HepG2 (cell line): ENCODE results near the gene NCOA3. TPM values are rescaled to one million over a fixed set of nuclear protein-coding genes. Genes with fewer than 3 reads are reported as not detected.

Experiments
- AHDC1 ChIP-seq: sonication (generic); formaldehyde crosslinking; IDR thresholded peaks from 2 replicates; pipeline ENCODE4 v1.5.1; 2020; ENCODE audit warnings: mild to moderate bottlenecking, missing genetic modification reagents, borderline replicate concordance
- BCLAF1 ChIP-seq: fragments of 450-650 bp; IDR thresholded peaks from 2 replicates; pipeline ENCODE4 v1.6.1; 2017; ENCODE audit warnings: mild to moderate bottlenecking
- CC2D1A ChIP-seq: sonication (generic); formaldehyde crosslinking; IDR thresholded peaks from 2 replicates; pipeline ENCODE4 v1.8.1; 2023; ENCODE audit warnings: mild to moderate bottlenecking, missing genetic modification reagents
- CCAR2 ChIP-seq: fragments of 200-400 bp; formaldehyde crosslinking; optimal IDR thresholded peaks from 2 replicates; pipeline ENCODE3; 2018; ENCODE audit warnings: low read depth, mild to moderate bottlenecking, low read length, moderate library complexity
- MAFK ChIP-seq, 2 experiments: IDR thresholded peaks in 1 of 2; conservative IDR thresholded peaks in 1 of 2; 2 replicates each; pipeline ENCODE4 v1.6.1; 2011; ENCODE audit warnings: improper control_type of control experiment in 2 of 2, low read length in 2 of 2
- MXI1 ChIP-seq: IDR thresholded peaks from 3 replicates; pipeline ENCODE4 v1.6.1; 2012; ENCODE audit warnings: low read depth, low read length, inconsistent platforms, borderline replicate concordance
- RNF2 ChIP-seq: fragments of 450-650 bp; conservative IDR thresholded peaks from 2 replicates; pipeline ENCODE4 v1.6.1; 2016; ENCODE audit warnings: low read depth
- YEATS2 ChIP-seq: sonication (generic); formaldehyde crosslinking; IDR thresholded peaks from 2 replicates; pipeline ENCODE4 v1.4.0; 2020; ENCODE audit warnings: missing genetic modification reagents, borderline replicate concordance
- ZHX1 ChIP-seq: sonication (generic); formaldehyde crosslinking; IDR thresholded peaks from 2 replicates; pipeline ENCODE4 v1.8.1; 2022; ENCODE audit warnings: low read depth, mild to moderate bottlenecking, missing genetic modification reagents
- ZNF121 ChIP-seq: sonication (generic); formaldehyde crosslinking; IDR thresholded peaks from 2 replicates; pipeline ENCODE4 v1.5.0; 2020; ENCODE audit warnings: mild to moderate bottlenecking, missing genetic modification reagents
- ZNF44 ChIP-seq: sonication (generic); formaldehyde crosslinking; IDR thresholded peaks from 2 replicates; pipeline ENCODE4 v1.5.1; 2020; ENCODE audit warnings: mild to moderate bottlenecking, missing genetic modification reagents
- ZNF564 ChIP-seq: sonication (generic); formaldehyde crosslinking; IDR thresholded peaks from 2 replicates; pipeline ENCODE4 v1.8.1; 2023; ENCODE audit warnings: mild to moderate bottlenecking, missing genetic modification reagents
- ZNF629 ChIP-seq: sonication (generic); formaldehyde crosslinking; conservative IDR thresholded peaks from 2 replicates; pipeline ENCODE4 v1.5.0; 2020; ENCODE audit warnings: missing genetic modification reagents
- ZNF790 ChIP-seq: sonication (generic); formaldehyde crosslinking; IDR thresholded peaks from 2 replicates; pipeline ENCODE4 v1.8.0; 2022; ENCODE audit warnings: missing genetic modification reagents, mild to moderate bottlenecking, borderline replicate concordance
- ZNF816 ChIP-seq: sonication (generic); formaldehyde crosslinking; IDR thresholded peaks from 2 replicates; pipeline ENCODE4 v1.8.0; 2022; ENCODE audit warnings: missing genetic modification reagents, mild to moderate bottlenecking, borderline replicate concordance
- polyA plus RNA-seq, 8 experiments: library from polyadenylated mRNA; depleted of rRNA in 3 of 8; stranded (reverse) in 7 of 8; unstranded in 1 of 8; fragments of >200 nt; fragmentation: Illumina TruSeq in 4 of 8; extraction: Trizol in 4 of 8; gene quantifications; 2 replicates each; pipeline versions ENCODE4 v1.2.1 to v1.2.3, GENCODE V29; 2011 to 2016; ENCODE audit warnings: low read depth in 4 of 8, missing spikeins in 1 of 8, mixed read lengths in 1 of 8; ENCODE audit not compliant: insufficient read depth in 1 of 8
- total RNA-seq, 5 experiments: library from RNA; depleted of rRNA; stranded (reverse); fragments of >200 nt; fragmentation: Illumina TruSeq; extraction: Trizol; gene quantifications; 2 replicates each; pipeline ENCODE4 v1.2.3, GENCODE V29; 2016; ENCODE audit warnings: low read depth in 1 of 5
- TF ChIP-seq, protein P1 (sequence below): IDR thresholded peaks from 2 replicates; pipeline ENCODE4 v1.6.1; 2016

The NCOA3 gene
- total and polyA plus RNA-seq, 2 of the 13 experiments (the other 11 are each of a cell fraction or from before 2014, with no cell fraction given): 35.0 to 56.8 TPM

DNA sequence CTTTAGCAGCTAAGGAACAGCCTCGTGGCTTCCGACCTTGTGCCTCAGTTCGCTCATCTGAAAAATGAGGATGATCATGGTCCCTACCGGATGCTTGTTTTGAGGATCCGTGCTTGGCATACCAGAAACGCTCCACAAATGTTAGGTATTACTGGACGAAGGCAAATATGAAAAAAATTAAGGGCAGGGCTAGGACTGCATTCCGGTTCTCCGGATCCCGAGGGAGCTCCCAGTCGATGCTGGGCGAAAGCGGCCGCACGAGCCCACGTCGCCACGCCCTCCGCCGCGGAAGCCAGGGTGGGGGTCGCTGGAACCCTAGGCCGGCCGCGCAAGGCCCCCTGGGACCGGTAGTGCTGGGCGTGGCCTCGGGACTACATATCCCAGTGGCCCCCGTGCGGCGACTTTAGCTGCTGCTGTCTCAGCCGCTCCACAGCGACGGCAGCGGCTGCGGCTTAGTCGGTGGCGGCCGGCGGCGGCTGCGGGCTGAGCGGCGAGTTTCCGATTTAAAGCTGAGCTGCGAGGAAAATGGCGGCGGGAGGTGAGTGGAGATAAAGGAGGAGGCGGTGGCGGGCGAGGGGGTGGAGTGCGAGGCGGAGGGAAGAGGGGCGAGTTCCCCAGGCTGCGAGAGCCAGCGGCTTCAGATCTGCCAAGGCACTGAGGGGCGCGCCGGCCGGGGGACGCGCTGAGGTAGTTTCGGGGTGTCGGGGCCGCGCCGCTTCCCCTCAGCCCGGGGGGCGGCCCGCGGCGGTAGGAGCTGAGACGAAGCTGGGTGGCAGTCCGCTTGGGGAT, at the start of gene NCOA3 (continued):
- TF ChIP-seq AHDC1 (peak; percentile 61; the same call in 1 of the 2 replicates), ZNF44 (CRISPR knock-in tag) (peak; percentile 95), ZNF790 (CRISPR knock-in tag) (no peak), ZNF816 (CRISPR knock-in tag) (peak; percentile 47; the same call in 1 of the 2 replicates), ZHX1 (CRISPR knock-in tag) (peak; percentile 96), CC2D1A (peak; percentile 99), ZNF121 (peak; percentile 85), CCAR2 (peak; percentile 89), MAFK (conservative IDR thresholded peaks at IDR 0.05 in 1 of 2, IDR thresholded peaks at IDR 0.05 in 1 of 2; ENCODE audit: low read length in 2 of 2) (no peak), YEATS2 (CRISPR knock-in tag) (peak; percentile 92), ZNF629 (CRISPR knock-in tag) (peak; percentile 48; the same call in 1 of the 2 replicates), RNF2 (peak; percentile 70; the same call in 1 of the 2 replicates), BCLAF1 (no peak), ZNF564 (CRISPR knock-in tag) (peak; percentile 95), MXI1 (peak; percentile 96; the same call in 2 of the 3 replicates)
- TF ChIP-seq, protein P1, sequence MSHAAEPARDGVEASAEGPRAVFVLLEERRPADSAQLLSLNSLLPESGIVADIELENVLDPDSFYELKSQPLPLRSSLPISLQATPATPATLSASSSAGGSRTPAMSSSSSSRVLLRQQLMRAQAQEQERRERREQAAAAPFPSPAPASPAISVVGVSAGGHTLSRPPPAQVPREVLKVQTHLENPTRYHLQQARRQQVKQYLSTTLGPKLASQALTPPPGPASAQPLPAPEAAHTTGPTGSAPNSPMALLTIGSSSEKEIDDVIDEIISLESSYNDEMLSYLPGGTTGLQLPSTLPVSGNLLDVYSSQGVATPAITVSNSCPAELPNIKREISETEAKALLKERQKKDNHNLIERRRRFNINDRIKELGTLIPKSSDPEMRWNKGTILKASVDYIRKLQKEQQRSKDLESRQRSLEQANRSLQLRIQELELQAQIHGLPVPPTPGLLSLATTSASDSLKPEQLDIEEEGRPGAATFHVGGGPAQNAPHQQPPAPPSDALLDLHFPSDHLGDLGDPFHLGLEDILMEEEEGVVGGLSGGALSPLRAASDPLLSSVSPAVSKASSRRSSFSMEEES: peak; percentile 84
